Measurements from ENCODE around the gene SLC9A9.

GRCh38 chr3:143244516-143245063, 603.7 kb downstream of the SLC9A9 start:
- no peak for TF ChIP-seq CTCF (IDR thresholded peaks at IDR 0.05 in 4 of 5, conservative IDR thresholded peaks at IDR 0.05 in 1 of 5)
- TF ChIP-seq POLR2A (IDR thresholded peaks at IDR 0.05), result no peak
